Endodermal cell (in vitro differentiated cells): ENCODE results near the gene HBG1. TPM values are rescaled to one million over a fixed set of nuclear protein-coding genes. Genes with fewer than 3 reads are reported as not detected.

Experiments used
- DNase-seq: peaks from one replicate; pipeline ENCODE4 v3.0.0-alpha.2; 2017
- H3K27ac ChIP-seq: 2 replicates; pipeline ENCODE4 v1.5.1; 2013; ENCODE audit warnings: mild to moderate bottlenecking, low read depth, low read length, moderate library complexity
- H3K27me3 ChIP-seq: 2 replicates; pipeline ENCODE4 v1.6.1; 2013; ENCODE audit warnings: mild to moderate bottlenecking, low read length, moderate library complexity; ENCODE audit not compliant: insufficient read depth, control insufficient read depth, poor library complexity, severe bottlenecking
- H3K36me3 ChIP-seq: 2 replicates; pipeline ENCODE4 v1.7.0; 2013; ENCODE audit warnings: mild to moderate bottlenecking, low read length, moderate library complexity; ENCODE audit not compliant: control insufficient read depth, insufficient read depth
- H3K4me1 ChIP-seq: one replicate; pipeline ENCODE4 v1.7.0; 2013; ENCODE audit warnings: low read length; ENCODE audit not compliant: control insufficient read depth, insufficient read depth
- H3K4me3 ChIP-seq: 2 replicates; pipeline ENCODE4 v1.5.1; 2013; ENCODE audit warnings: mild to moderate bottlenecking, low read length, moderate library complexity
- H3K9ac ChIP-seq: 2 replicates; pipeline ENCODE4 v1.6.1; 2013; ENCODE audit warnings: mild to moderate bottlenecking, low read length, moderate library complexity; ENCODE audit not compliant: poor library complexity, severe bottlenecking; ENCODE audit errors: extremely low read depth
- H3K9me3 ChIP-seq: 2 replicates; pipeline ENCODE4 v1.6.1; 2013; ENCODE audit warnings: mild to moderate bottlenecking, low read length, moderate library complexity; ENCODE audit not compliant: control insufficient read depth
- H3K27ac Mint-ChIP-seq: 2 replicates; pipeline ENCODE4 v1.8.0; 2020; ENCODE audit warnings: mixed read lengths
- H3K27me3 Mint-ChIP-seq: 2 replicates; pipeline ENCODE4 v1.8.0; 2021; ENCODE audit warnings: mild to moderate bottlenecking, mixed read lengths; ENCODE audit not compliant: insufficient read depth
- H3K36me3 Mint-ChIP-seq: 2 replicates; pipeline ENCODE4 v1.8.0; 2020; ENCODE audit warnings: low read depth, mixed read lengths
- H3K4me1 Mint-ChIP-seq: 2 replicates; pipeline ENCODE4 v1.8.0; 2020; ENCODE audit warnings: mixed read lengths
- H3K4me3 Mint-ChIP-seq: 2 replicates; pipeline ENCODE4 v1.8.0; 2020; ENCODE audit warnings: mild to moderate bottlenecking, moderate library complexity, mixed read lengths
- H3K9me3 Mint-ChIP-seq: 2 replicates; pipeline ENCODE4 v1.8.0; 2020; ENCODE audit warnings: mild to moderate bottlenecking, mixed read lengths
- CTCF ChIP-seq: fragments of 200-600 bp; sonication (generic); conservative IDR thresholded peaks from 2 replicates; pipeline ENCODE4 v1.5.0; 2021; ENCODE audit warnings: antibody characterized with exemption, mild to moderate bottlenecking
- WGBS, 2 experiments: methylation state at CpG; one replicate each; pipeline versions ENCODE4 v1.1.5 to v1.1.7; 2013; ENCODE audit warnings: missing lambda C conversion rate in 2 of 2, mixed read lengths in 1 of 2; ENCODE audit not compliant: insufficient coverage in 1 of 2, insufficient read length in 1 of 2; 5-methylcytosine and 5-hydroxymethylcytosine counted together
- total RNA-seq, 2 donors: library from RNA; stranded (reverse); fragmentation: NEBNext Ultra II Directional in 1 of 2; extraction: Animal tissue kit (Norgen Biotek cat#: 25700) in 1 of 2; gene quantifications; 2 replicates in 1 of 2; 3 replicates in 1 of 2; pipeline ENCODE4 v1.2.1, GENCODE V29; 2021

Gene HBG1
- total RNA-seq, 2 donors from 2014 or later: not detected

- H3K27ac ChIP-seq: no peak overlapping the region
- Mint-ChIP-seq H3K27ac (no peak overlapping the region), H3K4me3 (no peak overlapping the region), H3K36me3 (no peaks in the 10 kb centered on the region), H3K27me3 (no peaks in the 10 kb centered on the region), H3K9me3 (peaks cover 6% of the 10 kb centered on the region), H3K4me1 (peaks cover 17% of the 10 kb centered on the region)
- peaks cover 10% of the 10 kb centered on the region for H3K9me3 ChIP-seq
- H3K4me1 ChIP-seq: peaks cover 2% of the 10 kb centered on the region
- no peak for TF ChIP-seq CTCF
- H3K36me3 ChIP-seq: no peaks in the 10 kb centered on the region
- H3K27me3 ChIP-seq: no peaks in the 10 kb centered on the region
- no peak for DNase-seq
- H3K9ac ChIP-seq: no peak overlapping the region
- no peak overlapping the region for H3K4me3 ChIP-seq
Measured at GRCh38 chr11:5289696-5290095, 40.0 kb upstream of the HBG1 start.

- no peak for TF ChIP-seq CTCF
- H3K27ac Mint-ChIP-seq: no peak overlapping the region
- no peak overlapping the region for H3K9ac ChIP-seq
- H3K4me1 ChIP-seq: peaks cover 2% of the 10 kb centered on the region
- no peak for DNase-seq
- H3K4me1 Mint-ChIP-seq: peaks cover 17% of the 10 kb centered on the region
- no peak overlapping the region for H3K27ac ChIP-seq
- peaks cover 10% of the 10 kb centered on the region for H3K9me3 ChIP-seq
- H3K4me3 ChIP-seq: no peak overlapping the region
- H3K27me3 ChIP-seq: no peaks in the 10 kb centered on the region
- WGBS, 2 experiments: 86 to 88% methylated on average over 5 to 6 of the region's 6 CpGs
- peaks cover 6% of the 10 kb centered on the region for H3K9me3 Mint-ChIP-seq
- no peaks in the 10 kb centered on the region for H3K36me3 Mint-ChIP-seq
- no peaks in the 10 kb centered on the region for H3K36me3 ChIP-seq
- H3K4me3 Mint-ChIP-seq: no peak overlapping the region
- H3K27me3 Mint-ChIP-seq: no peaks in the 10 kb centered on the region
Measured at GRCh38 chr11:5288906-5289550, 39.4 kb upstream of the HBG1 start.

DNA sequence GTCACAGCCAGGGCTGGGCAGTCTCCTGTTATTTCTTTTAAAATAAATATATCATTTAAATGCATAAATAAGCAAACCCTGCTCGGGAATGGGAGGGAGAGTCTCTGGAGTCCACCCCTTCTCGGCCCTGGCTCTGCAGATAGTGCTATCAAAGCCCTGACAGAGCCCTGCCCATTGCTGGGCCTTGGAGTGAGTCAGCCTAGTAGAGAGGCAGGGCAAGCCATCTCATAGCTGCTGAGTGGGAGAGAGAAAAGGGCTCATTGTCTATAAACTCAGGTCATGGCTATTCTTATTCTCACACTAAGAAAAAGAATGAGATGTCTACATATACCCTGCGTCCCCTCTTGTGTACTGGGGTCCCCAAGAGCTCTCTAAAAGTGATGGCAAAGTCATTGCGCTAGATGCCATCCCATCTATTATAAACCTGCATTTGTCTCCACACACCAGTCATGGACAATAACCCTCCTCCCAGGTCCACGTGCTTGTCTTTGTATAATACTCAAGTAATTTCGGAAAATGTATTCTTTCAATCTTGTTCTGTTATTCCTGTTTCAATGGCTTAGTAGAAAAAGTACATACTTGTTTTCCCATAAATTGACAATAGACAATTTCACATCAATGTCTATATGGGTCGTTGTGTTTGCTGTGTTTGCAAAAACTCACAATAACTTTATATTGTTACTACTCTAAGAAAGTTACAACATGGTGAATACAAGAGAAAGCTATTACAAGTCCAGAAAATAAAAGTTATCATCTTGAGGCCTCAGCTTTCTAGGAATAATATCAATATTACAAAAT is 38.6 kb upstream of the HBG1 start:
- H3K9me3 Mint-ChIP-seq: peaks cover 3% of the 10 kb centered on the region
- H3K27ac Mint-ChIP-seq: no peak overlapping the region
- H3K4me1 Mint-ChIP-seq: peaks cover 17% of the 10 kb centered on the region
- 85 to 96% methylated on average over 4 to 7 of the region's 7 CpGs for WGBS, 2 experiments
- no peaks in the 10 kb centered on the region for H3K36me3 ChIP-seq
- no peak for DNase-seq
- no peaks in the 10 kb centered on the region for H3K27me3 Mint-ChIP-seq
- H3K27me3 ChIP-seq: no peaks in the 10 kb centered on the region
- no peak overlapping the region for H3K4me3 Mint-ChIP-seq
- peaks cover 2% of the 10 kb centered on the region for H3K4me1 ChIP-seq
- no peak overlapping the region for H3K9ac ChIP-seq
- no peak overlapping the region for H3K27ac ChIP-seq
- H3K9me3 ChIP-seq: peaks cover 9% of the 10 kb centered on the region
- no peaks in the 10 kb centered on the region for H3K36me3 Mint-ChIP-seq
- no peak for TF ChIP-seq CTCF
- no peak overlapping the region for H3K4me3 ChIP-seq
